Lower lobe of right lung (tissue), 2 donors: ENCODE data around the gene CDC26. TPM values are rescaled to one million over a fixed set of nuclear protein-coding genes. Genes with fewer than 3 reads are reported as not detected.
A peak's percentile ranks its signal among the peaks of the same experiment; 100 is the strongest.

ENCODE experiments used
- ATAC-seq, 2 donors: fragments of 200-7000 bp; cut with Tn5 transposase; one replicate each; pipeline ENCODE4 v1.9.1; 2020 to 2022; ENCODE audit warnings: mild to moderate bottlenecking in 2 of 2, moderate library complexity in 2 of 2
- DNase-seq: peaks from one replicate; pipeline ENCODE4 v3.0.0-alpha.2; 2020
- H3K27ac ChIP-seq: fragments of 200-600 bp; one replicate; pipeline ENCODE4 v1.8.0; 2022
- H3K27me3 ChIP-seq: fragments of 200-600 bp; one replicate; pipeline ENCODE4 v1.8.0; 2022; ENCODE audit warnings: low read depth
- H3K36me3 ChIP-seq: fragments of 200-600 bp; one replicate; pipeline ENCODE4 v1.8.0; 2022; ENCODE audit warnings: mild to moderate bottlenecking
- H3K4me1 ChIP-seq: fragments of 200-600 bp; one replicate; pipeline ENCODE4 v1.8.0; 2022
- H3K4me3 ChIP-seq: fragments of 200-600 bp; one replicate; pipeline ENCODE4 v1.8.0; 2022; ENCODE audit warnings: mild to moderate bottlenecking
- H3K9me3 ChIP-seq: fragments of 200-600 bp; one replicate; pipeline ENCODE4 v1.8.0; 2022
- intact Hi-C: fragments of 100-400 bp; cut with DNase I; formaldehyde crosslinking; loops from one replicate; pipeline ENCODE4 v1.11.0; 2022
- total RNA-seq: library from RNA; stranded (reverse); fragmentation: NEBNext Ultra II Directional; extraction: Animal tissue kit (Norgen Biotek cat#: 25700); gene quantifications from one replicate; pipeline ENCODE4 v1.2.1, GENCODE V29; 2021
- TF ChIP-seq, protein P1 (sequence below): fragments of 200-600 bp; IDR thresholded peaks from one replicate; pipeline ENCODE4 v1.8.0; 2022; ENCODE audit warnings: antibody characterized with exemption, mild to moderate bottlenecking
- donor health status: DM: no; HTN: yes; CAD: no; lungs with severe emphysema.

The CDC26 gene
- total RNA-seq, 1 donor from 2014 or later = 29.1 TPM

DNA sequence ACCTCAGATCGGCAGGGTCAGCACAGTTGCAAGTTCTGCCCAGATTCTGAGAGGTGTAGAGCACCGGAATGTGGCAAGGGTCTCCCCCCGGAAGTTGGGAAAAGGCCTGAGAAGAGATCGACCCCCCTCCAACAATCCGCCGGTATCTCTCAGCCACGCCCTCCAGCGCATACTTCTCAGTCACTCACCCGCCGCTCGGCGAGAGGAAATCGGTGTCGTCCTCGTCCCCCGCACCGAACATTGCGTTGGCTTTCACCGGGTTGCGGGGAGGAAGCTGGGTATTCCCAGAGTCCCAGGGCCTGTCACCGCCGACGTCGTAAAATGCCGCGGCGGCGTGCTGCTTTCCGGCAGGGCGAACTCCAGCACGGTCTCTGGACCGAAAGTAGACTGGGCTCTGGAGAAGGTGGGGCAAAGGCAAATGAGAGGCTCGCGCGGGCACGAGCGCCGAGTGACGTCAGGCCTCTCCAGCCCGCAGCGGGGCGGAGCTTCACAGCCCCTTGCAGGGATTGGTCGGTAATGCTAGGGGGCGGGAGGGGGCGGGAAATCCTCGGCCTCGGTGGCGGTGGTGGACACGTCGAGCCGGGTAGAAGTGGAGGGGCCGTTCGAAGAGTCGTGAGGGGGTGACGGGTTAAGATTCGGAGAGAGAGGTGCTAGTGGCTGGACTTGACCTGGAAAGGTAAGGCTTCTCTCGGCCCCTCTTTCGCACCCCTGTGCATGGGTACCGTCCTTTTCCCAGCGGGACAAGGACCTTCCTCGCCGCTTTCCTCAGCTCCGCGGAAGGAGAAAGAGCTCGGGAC, 54.2 kb downstream of the CDC26 start, which contains the start of the genes FKBP15 and SLC31A1:
Gene FKBP15, minus strand, starts transcription at position 275 of the 797 bp plus-strand sequence. Its CDS starts 34 bp downstream, at position 241.
Gene SLC31A1, plus strand, starts transcription at position 542 of the 797 bp plus-strand sequence. CDS start 34,605 bp downstream, outside the sequence.
- TF ChIP-seq, protein P1, sequence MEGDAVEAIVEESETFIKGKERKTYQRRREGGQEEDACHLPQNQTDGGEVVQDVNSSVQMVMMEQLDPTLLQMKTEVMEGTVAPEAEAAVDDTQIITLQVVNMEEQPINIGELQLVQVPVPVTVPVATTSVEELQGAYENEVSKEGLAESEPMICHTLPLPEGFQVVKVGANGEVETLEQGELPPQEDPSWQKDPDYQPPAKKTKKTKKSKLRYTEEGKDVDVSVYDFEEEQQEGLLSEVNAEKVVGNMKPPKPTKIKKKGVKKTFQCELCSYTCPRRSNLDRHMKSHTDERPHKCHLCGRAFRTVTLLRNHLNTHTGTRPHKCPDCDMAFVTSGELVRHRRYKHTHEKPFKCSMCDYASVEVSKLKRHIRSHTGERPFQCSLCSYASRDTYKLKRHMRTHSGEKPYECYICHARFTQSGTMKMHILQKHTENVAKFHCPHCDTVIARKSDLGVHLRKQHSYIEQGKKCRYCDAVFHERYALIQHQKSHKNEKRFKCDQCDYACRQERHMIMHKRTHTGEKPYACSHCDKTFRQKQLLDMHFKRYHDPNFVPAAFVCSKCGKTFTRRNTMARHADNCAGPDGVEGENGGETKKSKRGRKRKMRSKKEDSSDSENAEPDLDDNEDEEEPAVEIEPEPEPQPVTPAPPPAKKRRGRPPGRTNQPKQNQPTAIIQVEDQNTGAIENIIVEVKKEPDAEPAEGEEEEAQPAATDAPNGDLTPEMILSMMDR = no peak
- Histone ChIP-seq H3K9me3 (no peaks in the 10 kb centered on the region), H3K27ac (peak within 1 kb of the TSS; percentile 85), H3K4me3 (peak within 1 kb of the TSS; percentile 73), H3K4me1 (peaks cover 61% of the 10 kb centered on the region), H3K36me3 (peaks cover 7% of the 10 kb centered on the region), H3K27me3 (no peaks in the 10 kb centered on the region)
- DNase-seq (peak; percentile 97), ATAC-seq (peak; percentile 99)
- intact Hi-C loops = no loop called here

DNA sequence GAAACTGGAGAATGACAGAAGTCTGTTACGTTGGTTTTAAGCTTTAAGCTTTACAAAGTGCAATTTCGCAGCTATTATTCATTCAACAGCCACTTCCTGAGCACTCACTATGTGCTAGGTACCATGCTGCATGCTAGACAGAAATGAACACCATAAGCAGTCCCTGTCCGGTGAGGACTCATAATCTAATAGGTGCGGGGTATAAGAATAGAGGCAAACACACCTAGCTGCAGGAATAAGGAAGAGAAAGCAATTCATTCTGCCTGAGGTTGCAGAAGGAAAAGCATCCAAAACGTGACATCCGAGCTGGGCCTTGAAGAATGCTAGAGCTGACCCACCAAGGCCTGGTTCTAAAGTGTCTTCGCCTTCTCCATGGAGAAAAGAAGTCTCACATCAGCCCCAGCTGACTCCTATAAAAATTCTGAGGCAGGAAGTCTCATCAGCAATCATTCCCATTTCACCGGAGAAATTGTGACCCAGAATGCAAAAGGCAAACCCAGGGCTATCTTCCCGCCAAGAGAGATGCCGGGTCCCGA, 54.8 kb downstream of the CDC26 start:
- ATAC-seq (no peak), DNase-seq (no peak)
- no peaks in the 10 kb centered on the region for H3K27me3 ChIP-seq
- H3K27ac ChIP-seq = peak overlapping the region; percentile 85
- peaks cover 7% of the 10 kb centered on the region for H3K36me3 ChIP-seq
- intact Hi-C loops = no loop called here
- H3K4me3 ChIP-seq = peak overlapping the region; percentile 73
- no peaks in the 10 kb centered on the region for H3K9me3 ChIP-seq
- H3K4me1 ChIP-seq = peaks cover 65% of the 10 kb centered on the region
- TF ChIP-seq, protein P1 = no peak

DNA sequence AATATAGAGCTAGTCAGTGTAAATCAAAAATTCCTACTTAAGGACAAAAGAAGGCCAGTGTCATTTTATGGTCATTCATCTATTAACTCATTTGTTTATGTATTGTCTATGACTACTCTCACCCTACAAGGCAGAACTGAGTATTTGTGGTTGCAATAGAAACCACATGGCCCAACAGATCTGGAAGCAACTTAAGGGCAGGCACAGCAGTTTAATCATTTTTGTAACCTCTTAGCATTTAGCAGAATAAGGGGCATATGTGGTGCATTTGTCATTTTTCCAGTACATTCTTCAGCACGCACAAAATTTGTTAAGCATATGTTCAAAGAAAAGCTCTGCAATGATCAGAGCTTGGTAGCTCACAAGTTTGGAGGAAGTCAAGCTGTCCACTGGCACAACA, 55.4 kb downstream of the CDC26 start:
- Histone ChIP-seq H3K4me1 (peaks cover 64% of the 10 kb centered on the region), H3K4me3 (peak overlapping the region; percentile 73), H3K36me3 (peaks cover 6% of the 10 kb centered on the region), H3K27me3 (no peaks in the 10 kb centered on the region), H3K9me3 (no peaks in the 10 kb centered on the region), H3K27ac (peak overlapping the region; percentile 85)
- ATAC-seq (no peak), DNase-seq (no peak)
- TF ChIP-seq, protein P1 = no peak
- intact Hi-C loops = no loop called here

DNA sequence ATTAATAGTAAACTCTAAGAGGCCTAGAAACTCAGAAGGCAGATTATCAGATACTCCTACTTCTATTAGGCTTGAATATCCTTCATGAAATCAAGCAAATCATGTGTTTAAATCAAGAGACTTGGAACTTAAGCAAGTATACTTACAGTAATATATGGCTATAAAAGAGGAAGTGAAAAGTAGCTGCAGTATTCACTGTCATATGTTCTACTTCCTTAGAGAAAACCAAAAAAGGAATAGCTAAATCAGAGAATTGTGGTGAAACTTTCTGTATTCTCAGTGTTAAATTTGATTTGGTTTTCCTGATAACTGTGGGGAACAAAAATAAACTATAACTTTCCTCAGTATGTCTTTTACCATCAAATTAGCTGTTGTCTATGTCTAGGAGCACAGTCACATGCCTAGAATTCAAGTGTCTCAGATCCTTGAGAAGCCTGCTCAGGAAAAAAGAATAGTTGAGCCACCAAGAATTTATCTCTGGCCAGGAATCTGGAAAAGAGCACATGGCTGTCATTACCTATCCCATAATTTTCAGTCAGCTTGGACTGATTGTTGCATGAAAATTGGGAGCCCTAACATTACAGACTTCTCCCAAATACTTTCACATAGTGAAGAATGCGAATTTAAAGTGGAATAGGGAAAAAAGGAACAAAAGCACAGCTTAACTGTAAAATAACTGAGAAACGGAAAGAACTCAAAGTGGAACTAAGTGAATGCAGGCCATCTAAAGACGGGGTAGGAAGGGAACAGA, 56.0 kb downstream of the CDC26 start:
- TF ChIP-seq, protein P1 = no peak
- H3K4me3 ChIP-seq = peak overlapping the region; percentile 73
- DNase-seq (no peak), ATAC-seq (no peak)
- H3K27me3 ChIP-seq = no peaks in the 10 kb centered on the region
- peak overlapping the region; percentile 85 for H3K27ac ChIP-seq
- H3K4me1 ChIP-seq = peaks cover 58% of the 10 kb centered on the region
- intact Hi-C loops = no loop called here
- H3K36me3 ChIP-seq = peaks cover under 1% of the 10 kb centered on the region
- H3K9me3 ChIP-seq = no peaks in the 10 kb centered on the region

Other genes starting within 250 kb of the CDC26 start
- 1.1 TPM for gene ZFP37, start 218.8 kb downstream of the CDC26 start, total RNA-seq
- 74.8 TPM for gene SLC31A2, start 124.6 kb downstream of the CDC26 start, total RNA-seq
- gene FKBP15, start 54.3 kb downstream of the CDC26 start, total RNA-seq = 84.6 TPM
- gene SLC31A1, start 54.0 kb downstream of the CDC26 start, total RNA-seq = 48.4 TPM
- gene PRPF4, start 86 bp upstream of the CDC26 start, total RNA-seq = 12.6 TPM
- gene RNF183, start 27.8 kb upstream of the CDC26 start, total RNA-seq = not detected
- gene WDR31, start 64.7 kb upstream of the CDC26 start, total RNA-seq = 4.5 TPM
- 8.4 TPM for gene BSPRY, start 74.0 kb upstream of the CDC26 start, total RNA-seq
- 9.3 TPM for gene HDHD3, start 101.4 kb upstream of the CDC26 start, total RNA-seq
- 32.7 TPM for gene ALAD, start 125.7 kb upstream of the CDC26 start, total RNA-seq
- gene POLE3, start 135.1 kb upstream of the CDC26 start, total RNA-seq = 29.7 TPM
- gene C9orf43, start 135.2 kb upstream of the CDC26 start, total RNA-seq = 0.35 TPM
- 66.2 TPM for gene RGS3, start 188.2 kb upstream of the CDC26 start, total RNA-seq